GM23248 (cell line): ENCODE results near the gene FTCDNL1.

Experiments used
- EZH2 ChIP-seq: fragments of 200-600 bp; sonication (generic); IDR thresholded peaks from 2 replicates; pipeline ENCODE4 v1.6.1; 2018; ENCODE audit warnings: antibody characterized with exemption, mild to moderate bottlenecking; ENCODE audit not compliant: insufficient read depth, poor library complexity, severe bottlenecking
- EZH2phosphoT487 ChIP-seq: fragments of 200-600 bp; sonication (generic); IDR thresholded peaks from 2 replicates; pipeline ENCODE4 v1.6.1; 2018; ENCODE audit warnings: antibody characterized with exemption, moderate library complexity, mild to moderate bottlenecking, low read depth; ENCODE audit not compliant: insufficient read depth

DNA sequence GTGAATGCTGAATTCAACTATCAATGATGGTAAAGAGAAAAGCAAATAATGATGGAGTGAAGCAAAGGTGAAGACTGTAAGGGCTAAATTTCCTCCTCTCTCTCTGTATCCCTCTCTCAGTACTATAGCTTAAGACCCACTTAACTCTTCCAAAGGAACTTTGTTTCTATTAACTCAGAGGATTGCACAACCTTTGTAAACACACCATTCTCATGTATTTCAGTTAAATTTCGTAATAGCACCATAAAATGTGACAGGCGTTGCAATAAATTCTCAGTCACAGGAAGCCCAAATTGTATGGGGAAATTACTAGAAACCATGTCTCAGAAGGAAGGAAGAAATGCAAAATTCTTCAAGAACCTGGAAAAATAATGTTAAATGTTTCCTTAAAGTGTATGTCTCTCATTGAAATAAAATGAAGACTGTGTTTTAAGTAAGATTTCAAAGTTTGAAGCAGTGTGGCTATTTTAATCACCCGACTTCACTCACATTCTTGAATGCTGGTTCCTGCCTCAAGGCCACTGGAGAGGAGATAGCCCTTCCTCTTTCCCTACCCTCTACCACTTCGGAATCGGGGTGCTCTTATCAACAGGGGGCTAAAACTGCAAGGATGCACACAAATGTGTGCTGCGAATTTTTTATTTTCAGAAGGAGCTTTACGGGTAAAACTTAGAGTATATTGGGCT is 112.1 kb downstream of the FTCDNL1 start:
- TF ChIP-seq EZH2 (no peak), EZH2phosphoT487 (no peak)
